ENCODE data around the gene KIF26B.

DNA sequence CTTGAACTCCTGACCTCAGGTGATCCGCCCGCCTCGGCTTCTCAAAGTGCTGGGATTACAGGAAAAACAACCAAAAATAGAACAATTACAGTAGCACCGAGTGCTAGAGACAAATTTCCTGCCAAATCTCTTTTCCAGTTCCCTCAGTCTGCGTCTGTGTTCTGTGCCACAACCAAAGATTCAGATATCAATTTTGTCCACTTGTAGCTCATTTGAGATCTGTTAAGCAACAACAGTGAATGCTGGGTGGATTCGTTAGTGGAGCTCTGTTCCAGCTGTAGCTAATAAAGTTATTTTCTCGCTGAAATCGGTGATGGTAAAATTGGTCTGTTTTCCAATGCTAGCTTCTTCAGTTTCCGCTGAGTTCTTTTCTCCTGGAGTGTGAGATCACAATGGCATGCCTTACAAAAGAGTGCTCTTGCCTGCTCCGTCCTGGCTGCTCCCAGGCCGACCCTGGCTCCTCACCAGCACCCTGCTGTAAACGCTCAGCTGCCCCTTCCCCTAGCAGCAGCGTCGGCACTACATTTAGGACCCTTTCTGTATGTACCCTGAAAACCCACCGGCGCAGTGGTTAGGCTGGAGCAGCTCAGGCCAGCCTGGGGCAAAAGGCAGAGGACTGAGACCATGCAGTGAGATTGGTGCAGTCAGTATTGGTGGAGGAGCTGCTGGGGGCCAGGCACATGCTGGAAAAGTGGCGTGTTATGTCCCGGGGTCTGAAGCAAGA lies 395.4 kb downstream of the KIF26B start:
- TF ChIP-seq ZNF274 (IDR thresholded peaks at IDR 0.05; ENCODE audit: low read depth, low read length): no peak
- no peak for TF ChIP-seq SUZ12 (IDR thresholded peaks at IDR 0.05; ENCODE audit: extremely low read depth, insufficient read depth, insufficient read length)
- TF ChIP-seq YY1 (IDR thresholded peaks at IDR 0.05; ENCODE audit: insufficient read depth, insufficient read length): no peak

Data from NT2/D1 (cell line).